Activated CD8-positive, alpha-beta memory T cell treated with anti-CD3 and anti-CD28 coated beads for 36 hours (primary cell): ENCODE measurements around the gene ATOH1. TPM values are rescaled to one million over a fixed set of nuclear protein-coding genes. Genes with fewer than 3 reads are reported as not detected.

Experiments used
- CTCF ChIA-PET: fragments of 350-600 bp; sonication (Branson Sonifier 250); formaldehyde crosslinking; loops from one replicate; lab custom pipeline; 2021; ENCODE audit warnings: antibody characterized with exemption; lab: Charles Lee
- POLR2A ChIA-PET: fragments of 350-600 bp; sonication (Branson Sonifier 250); formaldehyde crosslinking; loops from one replicate; lab custom pipeline; 2021; ENCODE audit warnings: antibody characterized with exemption; lab: Charles Lee
- total RNA-seq, 2 experiments: library from RNA; stranded (reverse); gene quantifications; one replicate each; pipeline ENCODE4 v1.2.3, GENCODE V29; 2021

The ATOH1 gene
- total RNA-seq, 2 experiments from 2014 or later = not detected

- CTCF ChIA-PET = no interaction called here
- POLR2A ChIA-PET = no interaction called here
Observed at GRCh38 chr4:93831716-93832496, 3.4 kb downstream of the ATOH1 start.

DNA sequence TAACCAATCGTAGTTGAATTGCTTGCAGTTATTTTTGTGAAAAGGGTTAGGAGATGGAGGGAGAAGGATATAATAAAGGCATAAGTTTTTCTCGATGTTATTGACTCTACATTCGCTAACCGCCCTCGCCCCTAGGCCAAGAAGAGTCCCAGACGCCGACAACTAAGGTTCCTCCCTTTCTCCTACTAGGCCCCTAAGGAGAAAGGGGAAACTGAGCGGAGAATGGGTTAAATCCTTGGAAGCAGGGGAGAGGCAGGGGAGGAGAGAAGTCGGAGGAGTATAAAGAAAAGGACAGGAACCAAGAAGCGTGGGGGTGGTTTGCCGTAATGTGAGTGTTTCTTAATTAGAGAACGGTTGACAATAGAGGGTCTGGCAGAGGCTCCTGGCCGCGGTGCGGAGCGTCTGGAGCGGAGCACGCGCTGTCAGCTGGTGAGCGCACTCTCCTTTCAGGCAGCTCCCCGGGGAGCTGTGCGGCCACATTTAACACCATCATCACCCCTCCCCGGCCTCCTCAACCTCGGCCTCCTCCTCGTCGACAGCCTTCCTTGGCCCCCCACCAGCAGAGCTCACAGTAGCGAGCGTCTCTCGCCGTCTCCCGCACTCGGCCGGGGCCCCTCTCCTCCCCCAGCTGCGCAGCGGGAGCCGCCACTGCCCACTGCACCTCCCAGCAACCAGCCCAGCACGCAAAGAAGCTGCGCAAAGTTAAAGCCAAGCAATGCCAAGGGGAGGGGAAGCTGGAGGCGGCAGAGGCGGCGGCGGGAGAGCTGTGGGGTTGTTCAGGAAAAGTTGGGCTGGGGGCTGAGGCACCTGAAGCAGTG lies 5.9 kb downstream of the ATOH1 start:
- CTCF ChIA-PET = no interaction called here
- POLR2A ChIA-PET = no interaction called here

DNA sequence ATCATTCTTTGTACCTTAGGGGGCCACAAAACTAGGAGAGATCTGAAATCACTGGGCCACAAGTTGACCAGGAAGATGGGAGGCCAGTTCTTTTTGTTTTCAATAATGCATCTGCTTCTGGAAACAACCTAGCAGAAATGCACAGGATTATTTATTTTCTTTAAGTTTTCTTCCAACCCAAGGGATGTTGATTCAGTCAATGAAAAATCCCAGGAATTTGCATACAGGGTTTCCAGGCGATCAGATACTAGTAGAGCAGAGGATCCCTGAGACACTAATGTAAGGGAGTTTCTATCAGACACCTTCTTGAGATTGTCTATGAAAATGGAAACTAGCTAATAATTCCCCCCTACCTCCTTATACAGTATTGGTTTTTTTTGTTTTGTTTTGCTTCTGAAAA lies 7.4 kb downstream of the ATOH1 start:
- CTCF ChIA-PET = no interaction called here
- POLR2A ChIA-PET = no interaction called here

DNA sequence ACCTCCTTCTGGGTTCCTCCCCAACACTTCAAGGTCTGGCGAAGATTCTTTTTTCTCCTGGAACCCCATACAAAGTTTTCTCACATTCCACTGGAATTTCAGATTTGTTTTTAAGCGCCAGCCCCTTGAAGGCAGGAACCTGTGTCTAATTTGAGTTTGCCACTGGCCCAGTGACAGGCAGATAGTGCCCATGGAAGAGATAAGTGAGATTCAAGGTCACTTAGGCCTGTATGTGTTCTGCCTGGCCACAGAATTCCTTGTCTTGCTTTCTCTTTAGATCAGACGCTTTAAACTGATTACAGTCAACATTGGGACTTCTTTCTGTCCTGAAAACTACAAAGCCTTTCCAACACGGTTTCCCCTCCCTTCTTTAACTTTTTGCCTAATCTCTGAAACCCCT lies 11.2 kb downstream of the ATOH1 start:
- POLR2A ChIA-PET = no interaction called here
- CTCF ChIA-PET = no interaction called here

DNA sequence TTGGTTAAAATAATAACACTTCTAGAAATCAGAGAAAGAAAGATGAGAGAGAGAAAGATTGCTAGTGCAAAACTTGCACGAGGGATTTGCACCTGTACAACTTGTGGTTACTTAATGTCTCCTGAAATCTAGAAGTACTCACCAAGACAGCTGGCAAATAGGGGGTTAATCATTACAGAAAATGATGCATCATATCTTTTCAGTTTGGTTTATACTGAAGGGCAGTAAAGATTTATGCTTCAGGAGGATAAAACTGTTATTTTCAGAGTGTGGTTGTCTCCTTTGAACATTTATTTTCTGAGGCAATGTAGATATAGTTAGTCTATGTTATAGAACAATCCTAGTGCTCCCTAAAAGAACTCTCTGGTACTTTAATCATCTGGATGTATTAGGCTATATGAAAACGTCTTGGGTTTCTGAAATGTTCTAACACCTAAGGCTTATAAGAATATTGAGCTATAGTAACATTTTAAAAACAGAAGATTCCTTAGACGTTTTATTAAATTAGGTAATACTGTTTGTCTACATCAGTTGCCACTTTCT lies 13.3 kb downstream of the ATOH1 start:
- CTCF ChIA-PET = no interaction called here
- POLR2A ChIA-PET = no interaction called here

GRCh38 chr4:93842601-93843252 lies 14.2 kb downstream of the ATOH1 start:
- ChIA-PET CTCF (no interaction called here), POLR2A (no interaction called here)

GRCh38 chr4:93843772-93844171 lies 15.2 kb downstream of the ATOH1 start:
- ChIA-PET POLR2A (no interaction called here), CTCF (no interaction called here)

- ChIA-PET POLR2A (no interaction called here), CTCF (no interaction called here)
Observed at GRCh38 chr4:93852680-93853079, 24.1 kb downstream of the ATOH1 start.

DNA sequence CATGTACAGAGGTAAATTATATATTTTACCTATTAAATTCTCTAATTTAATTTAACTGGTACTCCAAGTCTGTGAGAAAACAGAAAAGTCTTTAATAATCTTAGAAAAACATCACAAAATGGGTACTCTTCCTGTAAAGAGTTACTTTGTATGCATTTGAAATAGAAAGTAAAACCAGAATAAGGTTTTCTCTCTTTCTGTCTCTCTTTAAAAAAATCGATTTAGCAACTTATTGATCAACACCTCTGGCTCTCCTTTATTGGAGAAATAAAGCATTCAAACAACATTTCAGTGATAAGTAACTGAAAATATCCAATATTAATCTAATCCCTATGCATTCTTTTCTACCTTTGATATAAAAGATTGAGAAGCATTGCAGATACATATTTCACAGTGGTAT lies 27.4 kb downstream of the ATOH1 start:
- POLR2A ChIA-PET = no interaction called here
- CTCF ChIA-PET = no interaction called here

- ChIA-PET CTCF (no interaction called here), POLR2A (no interaction called here)
Observed at GRCh38 chr4:93865650-93866049, 37.1 kb downstream of the ATOH1 start.

- CTCF ChIA-PET = no interaction called here
- POLR2A ChIA-PET = no interaction called here
Observed at GRCh38 chr4:93867416-93868001, 39.0 kb downstream of the ATOH1 start.

DNA sequence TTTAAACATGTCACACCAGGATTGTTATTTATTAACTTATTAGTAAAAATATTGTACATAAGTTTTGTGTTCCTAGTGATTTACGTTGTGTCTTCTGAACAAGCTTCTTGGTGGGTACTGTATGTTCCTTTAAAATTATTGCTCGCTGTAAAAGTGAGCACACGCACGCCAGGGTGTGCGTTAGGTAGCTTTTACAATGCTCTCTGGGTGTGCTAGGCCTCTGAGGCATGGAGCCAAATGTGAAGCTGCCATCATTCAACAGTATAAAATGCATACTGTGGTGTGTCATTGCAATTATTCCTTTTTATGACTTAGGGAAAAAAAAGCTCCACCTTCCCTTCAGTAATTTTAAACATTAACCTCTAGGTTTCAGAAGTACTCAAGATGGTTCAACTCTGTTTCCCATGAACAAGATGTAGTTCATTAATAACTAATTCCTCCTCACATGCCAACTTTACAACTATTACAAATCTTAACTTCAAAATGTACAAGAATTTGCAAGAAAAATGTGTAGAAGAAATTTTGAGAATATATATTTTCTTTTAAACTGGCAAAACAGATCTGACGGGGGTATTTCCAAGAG lies 42.4 kb downstream of the ATOH1 start:
- ChIA-PET CTCF (no interaction called here), POLR2A (no interaction called here)

DNA sequence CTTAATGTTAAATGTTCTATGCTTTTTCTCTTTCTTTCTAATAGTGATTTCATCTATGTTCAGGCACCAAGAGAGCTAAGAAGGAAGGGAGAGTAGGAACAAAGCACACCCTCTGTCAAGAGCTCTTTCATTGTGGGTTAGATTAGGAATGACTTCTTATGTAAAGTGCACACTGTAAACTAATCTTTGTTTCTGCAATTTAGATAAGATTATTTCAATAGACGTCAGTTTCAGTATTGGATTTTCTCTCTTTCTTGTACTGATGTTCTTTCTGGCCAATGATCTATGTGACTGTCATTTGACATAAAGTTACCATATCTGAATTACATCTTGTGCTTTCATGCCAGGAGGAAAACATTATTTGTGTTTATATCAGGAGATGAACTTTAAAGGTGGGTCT lies 48.2 kb downstream of the ATOH1 start:
- POLR2A ChIA-PET = no interaction called here

GRCh38 chr4:93878566-93878965 lies 50.0 kb downstream of the ATOH1 start:
- CTCF ChIA-PET = no interaction called here
- POLR2A ChIA-PET = no interaction called here

More for the DNA sequence above, 48.2 kb downstream of the ATOH1 start:
- CTCF ChIA-PET = no interaction called here

- ChIA-PET POLR2A (no interaction called here), CTCF (no interaction called here)
Observed at GRCh38 chr4:93879919-93880318, 51.4 kb downstream of the ATOH1 start.
